Endometrium (tissue), 2 donors: ENCODE results near the gene CEMIP.

Experiments
- FAIRE-seq: peaks from 2 replicates; lab custom pipeline; 2012; peaks lifted over from hg19 to GRCh38; lab: Jason Lieb, UNC
- donor health status: control.
- donor health status: control.

The CEMIP gene

GRCh38 chr15:80822676-80823075 is 43.5 kb downstream of the CEMIP start:
- FAIRE-seq: no peak

- FAIRE-seq: no peak
These were observed 44.0 kb downstream of the CEMIP start for GRCh38 chr15:80823120-80823519.

- FAIRE-seq: no peak
These were observed 44.8 kb downstream of the CEMIP start for GRCh38 chr15:80823995-80824394.

- FAIRE-seq: no peak
These were observed 46.3 kb downstream of the CEMIP start for GRCh38 chr15:80825361-80826030.

GRCh38 chr15:80828796-80829195 is 49.6 kb downstream of the CEMIP start:
- FAIRE-seq: no peak

GRCh38 chr15:80830677-80831076 is 51.5 kb downstream of the CEMIP start:
- FAIRE-seq: no peak

- FAIRE-seq: no peak
These were observed 52.0 kb downstream of the CEMIP start for GRCh38 chr15:80831192-80831591.

GRCh38 chr15:80831606-80832224 is 52.5 kb downstream of the CEMIP start:
- FAIRE-seq: no peak

- FAIRE-seq: no peak
These were observed 53.5 kb downstream of the CEMIP start for GRCh38 chr15:80832686-80833085.

- FAIRE-seq: no peak
These were observed 55.2 kb downstream of the CEMIP start for GRCh38 chr15:80834402-80834801.

GRCh38 chr15:80834906-80835305 is 55.7 kb downstream of the CEMIP start:
- peak; percentile 48 for FAIRE-seq

GRCh38 chr15:80835336-80835735 is 56.2 kb downstream of the CEMIP start:
- no peak for FAIRE-seq

- no peak for FAIRE-seq
These were observed 57.1 kb downstream of the CEMIP start for GRCh38 chr15:80836223-80836622.

GRCh38 chr15:80837006-80837405 is 57.8 kb downstream of the CEMIP start:
- FAIRE-seq: no peak

- no peak for FAIRE-seq
These were observed 58.8 kb downstream of the CEMIP start for GRCh38 chr15:80838012-80838411.

- FAIRE-seq: no peak
These were observed 59.5 kb downstream of the CEMIP start for GRCh38 chr15:80838666-80839065.

GRCh38 chr15:80839764-80840130 is 60.6 kb downstream of the CEMIP start:
- FAIRE-seq: no peak

GRCh38 chr15:80840182-80841130 is 61.3 kb downstream of the CEMIP start:
- no peak for FAIRE-seq

- FAIRE-seq: no peak
These were observed 62.4 kb downstream of the CEMIP start for GRCh38 chr15:80841541-80841940.

- no peak for FAIRE-seq
These were observed 65.0 kb downstream of the CEMIP start for GRCh38 chr15:80844011-80844732.

GRCh38 chr15:80846031-80846815 is 67.1 kb downstream of the CEMIP start:
- FAIRE-seq: no peak

GRCh38 chr15:80849308-80849707 is 70.1 kb downstream of the CEMIP start:
- FAIRE-seq: no peak
